NK-92 (cell line): ENCODE measurements around the gene NSDHL.
"Not testable (repeated sequence)": the region's sequence is repeated elsewhere in the genome, so short reads cannot be mapped to it uniquely, and the experiment has no call there.

ENCODE experiments used
- DNase-seq: peaks from one replicate; lab custom pipeline; 2025; ENCODE audit not compliant: unreplicated experiment; lab: John Stamatoyannopoulos, UW

Gene NSDHL

DNA sequence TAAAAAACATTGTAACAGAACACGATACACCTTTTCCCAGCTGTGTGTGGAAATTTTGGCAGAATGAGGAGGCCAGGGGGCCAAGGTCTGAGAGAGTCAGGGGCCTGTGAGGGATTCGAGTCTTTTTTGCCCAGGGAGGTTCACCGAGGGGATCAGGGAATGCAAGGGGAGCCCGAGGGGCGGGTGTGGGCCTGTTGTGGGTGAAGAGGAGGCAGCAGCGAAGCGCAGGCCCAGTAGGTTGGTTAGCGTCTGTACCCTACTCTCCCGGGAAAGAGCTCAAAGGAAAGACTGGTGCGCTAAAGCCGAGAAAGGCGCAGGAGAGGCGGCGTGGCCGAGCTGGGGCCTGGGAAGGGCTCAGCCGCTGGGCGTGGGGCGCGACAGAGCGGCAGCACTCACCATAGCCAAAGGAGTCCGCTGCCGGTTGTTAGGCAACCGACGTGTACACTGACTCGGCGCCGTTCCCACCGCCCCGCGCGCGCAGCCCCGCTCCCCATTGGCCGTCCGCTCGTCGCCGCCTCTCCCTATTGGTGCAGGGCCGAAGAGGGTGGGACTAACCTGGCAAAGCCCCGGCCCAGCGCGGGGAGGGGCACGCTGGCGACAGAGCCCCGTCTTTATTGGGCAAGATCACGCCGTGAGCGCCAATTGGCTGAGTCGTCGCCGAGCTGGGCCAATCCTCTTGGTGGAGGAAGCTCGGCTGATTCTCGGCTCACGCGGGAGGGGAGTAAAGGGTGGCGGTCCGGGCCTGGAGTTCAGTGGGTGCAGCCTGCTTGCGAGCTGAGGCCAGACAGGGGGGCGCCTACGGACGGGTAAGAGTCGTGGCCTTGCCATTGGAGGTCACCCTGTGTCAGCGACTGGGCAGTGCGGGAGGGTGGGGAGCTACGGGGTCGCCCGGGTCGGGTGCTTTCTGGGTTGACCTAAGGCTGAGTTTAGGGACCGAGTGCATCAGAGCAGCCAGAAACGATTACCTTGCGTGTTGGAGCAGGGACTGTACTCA, at the start of gene NSDHL, which contains the start of gene CETN2:
Gene NSDHL, plus strand, starts transcription at position 752 of the 994 bp plus-strand sequence. CDS start 15,262 bp downstream, outside the sequence.
Gene CETN2, minus strand, starts transcription at position 446 of the 994 bp plus-strand sequence. Its CDS starts 47 bp downstream, at position 399.
- DNase-seq = peak; percentile 76

DNA sequence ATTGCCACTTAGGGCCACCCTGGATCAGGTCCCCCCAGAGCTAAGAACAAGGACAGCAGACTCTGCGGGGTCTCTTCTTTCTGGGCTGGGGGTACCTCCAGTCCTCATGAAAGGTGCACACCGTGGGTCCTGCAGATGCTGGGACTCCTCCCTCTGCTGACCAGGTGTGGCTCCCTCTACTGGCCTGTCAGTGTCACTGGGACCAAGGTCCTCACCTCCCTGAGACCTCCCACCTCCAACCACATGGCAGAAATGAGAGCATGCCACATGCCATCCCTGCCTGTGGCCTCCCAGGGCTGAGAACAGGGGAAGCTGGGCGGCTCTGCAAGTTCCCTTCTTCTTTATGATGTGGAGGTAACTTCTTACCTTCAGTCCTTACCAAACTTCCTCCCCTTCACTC, 43.8 kb upstream of the NSDHL start:
- DNase-seq = not testable (repeated sequence)

DNA sequence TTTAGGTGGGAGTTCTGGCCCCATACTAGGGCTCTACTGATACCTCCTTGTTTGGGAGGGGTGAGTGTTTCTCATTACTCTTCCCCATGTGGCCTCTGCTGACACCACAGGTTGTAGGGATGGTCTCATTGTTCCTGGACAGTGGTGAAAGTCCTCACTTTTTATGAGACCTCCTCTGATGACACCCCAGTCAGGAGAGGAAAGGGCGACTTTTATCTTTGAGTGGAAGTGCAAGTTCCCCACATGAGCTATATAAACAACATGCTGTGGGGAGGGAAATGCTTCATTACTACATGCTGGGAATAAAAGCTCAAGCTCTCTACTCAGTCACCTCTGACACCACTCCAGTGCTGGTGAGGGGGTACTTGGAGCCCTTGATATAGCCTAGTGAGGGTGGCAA, 31.9 kb upstream of the NSDHL start:
- DNase-seq = no peak

DNA sequence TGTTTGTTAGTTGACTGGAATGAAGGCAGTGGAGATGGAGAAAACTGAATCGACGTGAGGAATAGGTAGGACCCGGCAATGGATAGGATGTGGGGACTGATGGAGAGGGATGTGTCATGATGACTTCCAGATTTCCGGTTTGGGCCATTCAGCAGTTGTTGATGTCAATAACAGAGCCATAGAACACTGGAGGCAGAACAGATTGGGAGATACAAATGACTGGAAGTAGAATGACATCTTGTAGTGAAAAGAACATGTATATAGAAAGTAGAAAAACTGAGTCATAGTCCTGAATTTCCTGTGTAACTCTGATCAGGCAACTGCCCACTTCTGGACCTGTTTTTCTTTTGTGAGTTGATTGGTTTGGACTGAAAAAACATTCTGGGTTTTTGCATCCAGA, 24.8 kb upstream of the NSDHL start:
- no peak for DNase-seq

DNA sequence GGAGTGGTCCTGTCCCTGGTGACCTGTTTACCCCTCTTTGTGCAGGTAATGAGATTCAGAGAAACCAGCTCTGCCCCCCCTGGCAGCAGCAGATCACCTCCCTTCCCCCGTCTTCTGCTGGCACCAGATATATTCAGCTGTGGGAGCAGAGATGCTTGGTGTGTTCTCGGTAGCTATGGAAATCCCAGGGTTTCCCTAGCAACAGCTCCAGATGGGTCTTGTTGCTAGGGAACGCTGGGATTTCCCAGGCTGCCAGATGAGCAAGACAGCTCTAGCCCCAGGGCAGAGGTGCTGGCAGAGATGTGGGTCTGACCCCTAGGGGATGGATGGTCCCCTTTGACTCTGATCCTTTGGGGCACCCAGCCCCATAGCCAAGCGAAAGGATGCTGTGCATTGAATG, 20.5 kb upstream of the NSDHL start:
- no peak for DNase-seq

DNA sequence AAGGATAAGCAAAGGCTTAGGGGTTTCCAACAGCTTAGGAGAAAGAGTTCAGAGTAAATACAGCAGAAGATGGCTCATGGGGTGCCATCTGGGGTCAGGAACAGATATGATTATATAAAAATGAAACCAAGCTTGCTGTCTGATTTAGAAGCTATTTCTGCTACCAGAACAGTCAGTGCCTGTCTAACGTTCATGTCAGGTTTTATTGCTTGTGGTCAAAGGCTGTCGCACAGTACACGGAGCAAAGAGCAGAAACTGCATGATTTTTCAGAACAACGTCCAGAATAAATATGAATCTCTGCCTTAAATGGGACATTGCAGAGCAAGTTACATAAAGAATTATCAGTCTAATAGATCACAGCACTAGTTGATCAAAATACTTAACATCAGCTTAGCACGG, 17.7 kb upstream of the NSDHL start:
- no peak for DNase-seq

DNA sequence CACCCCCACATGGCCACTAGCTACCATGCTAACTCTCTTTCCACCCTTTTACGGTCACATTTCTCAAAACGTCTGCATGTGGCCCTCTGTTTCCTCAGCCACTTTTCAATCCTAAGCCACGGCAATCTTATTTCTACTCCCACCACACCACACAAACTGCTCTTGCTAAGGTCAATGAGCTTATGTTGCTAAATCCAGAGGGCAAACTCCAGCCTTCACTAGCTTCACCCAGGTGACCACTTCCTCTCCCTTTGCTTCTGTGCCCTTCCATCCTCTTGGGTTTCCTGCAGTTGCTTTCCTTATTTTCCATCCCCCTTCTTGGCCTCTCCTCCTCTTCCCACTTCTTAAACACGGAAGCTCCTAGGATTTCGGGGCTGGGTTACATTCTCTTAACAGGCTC, 16.8 kb upstream of the NSDHL start:
- DNase-seq = no peak

DNA sequence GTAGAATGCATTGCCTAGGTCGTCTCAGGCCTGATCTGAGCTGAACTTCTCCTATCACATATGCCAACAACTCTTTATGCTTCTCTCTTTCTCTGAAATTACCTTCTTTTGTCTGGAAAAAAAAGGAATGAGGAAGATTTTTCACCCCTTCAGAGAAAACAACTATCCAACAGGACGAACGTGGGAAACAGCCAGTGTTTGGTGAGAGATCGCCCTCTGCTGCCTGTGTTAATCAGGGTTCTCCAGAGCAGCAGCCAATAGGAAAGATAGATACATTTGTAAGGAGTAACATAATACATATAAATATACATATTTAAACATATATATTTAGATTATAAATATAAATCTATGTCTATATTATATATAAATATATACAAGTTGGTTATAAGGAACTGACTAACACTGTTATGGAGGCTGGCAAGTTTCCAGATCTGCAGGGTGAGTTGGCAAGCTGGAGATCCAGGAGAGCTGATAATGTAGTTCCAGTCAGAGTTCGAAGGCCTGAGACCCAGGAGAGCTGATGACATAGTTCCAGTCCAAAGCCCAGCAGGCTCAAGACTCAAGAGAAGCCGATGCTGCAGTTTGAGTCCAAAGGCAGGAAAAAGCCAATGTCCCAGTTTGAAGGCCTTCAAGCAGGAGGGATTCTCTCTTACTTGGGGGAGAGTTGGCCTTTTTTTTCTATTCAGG, 13.6 kb upstream of the NSDHL start:
- DNase-seq = no peak

DNA sequence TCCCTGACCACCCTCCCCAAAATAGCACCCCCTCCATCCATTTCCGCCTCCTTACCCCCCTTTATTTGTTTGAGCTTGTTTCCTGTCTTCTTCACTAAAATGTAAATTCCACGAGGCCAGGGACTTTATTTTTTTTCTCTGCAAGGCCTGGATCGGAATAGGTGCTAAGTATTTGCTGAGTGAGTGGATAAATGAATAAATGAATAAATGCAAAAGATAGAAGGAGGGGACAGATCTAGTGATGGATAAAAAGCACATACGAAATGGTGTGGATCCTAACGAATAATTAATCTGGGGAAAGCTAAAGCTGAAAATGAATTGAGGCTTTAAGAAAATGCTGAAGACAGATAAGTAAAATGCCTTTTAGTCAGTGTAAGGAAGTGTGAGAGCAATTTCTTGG, 12.5 kb upstream of the NSDHL start:
- no peak for DNase-seq

DNA sequence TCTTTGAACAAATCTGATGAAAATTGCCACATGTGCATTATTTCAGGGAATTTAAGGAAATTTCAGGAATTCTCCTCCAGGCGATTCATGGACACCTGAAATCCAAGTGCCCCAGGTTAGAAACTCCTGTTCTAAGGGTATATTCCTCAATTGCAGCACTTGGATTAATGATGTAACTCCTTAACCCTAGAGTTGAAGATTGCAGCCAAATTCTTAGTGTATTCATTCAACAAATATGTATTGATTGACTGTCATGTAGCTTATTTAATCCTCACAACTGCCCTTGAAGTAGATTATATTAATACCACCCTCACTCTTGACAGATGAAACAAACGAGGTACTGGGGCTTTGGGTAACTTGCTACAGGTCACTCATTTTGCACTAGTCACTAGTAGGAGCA, 11.6 kb upstream of the NSDHL start:
- no peak for DNase-seq

DNA sequence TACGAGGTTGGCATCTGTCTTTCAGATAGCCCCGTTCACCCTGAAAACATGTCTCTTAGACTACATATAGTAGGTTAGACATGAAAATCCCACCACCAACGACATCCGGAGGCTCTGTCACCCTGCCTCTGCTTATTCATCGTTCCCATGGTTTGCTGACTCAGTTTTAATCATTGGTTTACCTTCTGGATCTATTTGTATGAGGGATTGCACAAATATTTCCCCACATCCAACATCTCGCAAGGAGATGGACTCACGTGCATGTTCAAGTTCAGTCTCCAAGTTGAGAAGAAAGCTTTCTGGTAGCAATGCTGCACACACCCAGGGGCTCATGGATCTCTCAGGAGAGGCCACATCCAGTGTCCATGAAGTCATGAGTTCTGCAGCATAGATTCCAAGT, 11.1 kb upstream of the NSDHL start:
- DNase-seq = no peak

DNA sequence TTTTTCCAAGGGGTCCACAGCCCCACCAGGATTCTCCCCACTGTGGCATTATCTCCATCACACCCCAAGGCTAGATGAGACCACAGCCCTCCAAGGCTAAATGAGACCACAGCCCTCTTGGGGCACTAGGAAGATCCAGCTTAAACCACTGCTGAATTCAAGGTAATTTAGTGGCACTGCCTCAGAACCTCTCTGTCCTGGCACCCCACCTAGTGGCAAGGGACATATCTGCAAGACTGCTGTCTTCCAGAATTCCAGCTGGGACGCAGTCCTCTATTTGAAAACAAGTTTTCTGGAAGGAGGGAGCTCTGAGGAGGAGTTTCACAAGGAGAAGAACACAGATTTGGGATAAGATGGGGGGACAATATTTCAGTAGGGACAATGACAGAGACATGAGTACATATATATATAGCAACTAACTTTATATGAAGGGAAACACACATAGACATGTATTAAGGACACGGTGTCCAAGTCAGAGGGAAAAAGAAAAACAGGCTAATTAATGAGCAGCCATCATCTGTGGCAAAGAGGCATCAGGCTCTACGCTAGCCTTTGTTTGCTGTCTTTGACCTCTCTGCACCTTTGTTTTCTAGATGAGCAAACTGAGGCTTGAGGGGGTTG, 9.6 kb upstream of the NSDHL start:
- DNase-seq = no peak

DNA sequence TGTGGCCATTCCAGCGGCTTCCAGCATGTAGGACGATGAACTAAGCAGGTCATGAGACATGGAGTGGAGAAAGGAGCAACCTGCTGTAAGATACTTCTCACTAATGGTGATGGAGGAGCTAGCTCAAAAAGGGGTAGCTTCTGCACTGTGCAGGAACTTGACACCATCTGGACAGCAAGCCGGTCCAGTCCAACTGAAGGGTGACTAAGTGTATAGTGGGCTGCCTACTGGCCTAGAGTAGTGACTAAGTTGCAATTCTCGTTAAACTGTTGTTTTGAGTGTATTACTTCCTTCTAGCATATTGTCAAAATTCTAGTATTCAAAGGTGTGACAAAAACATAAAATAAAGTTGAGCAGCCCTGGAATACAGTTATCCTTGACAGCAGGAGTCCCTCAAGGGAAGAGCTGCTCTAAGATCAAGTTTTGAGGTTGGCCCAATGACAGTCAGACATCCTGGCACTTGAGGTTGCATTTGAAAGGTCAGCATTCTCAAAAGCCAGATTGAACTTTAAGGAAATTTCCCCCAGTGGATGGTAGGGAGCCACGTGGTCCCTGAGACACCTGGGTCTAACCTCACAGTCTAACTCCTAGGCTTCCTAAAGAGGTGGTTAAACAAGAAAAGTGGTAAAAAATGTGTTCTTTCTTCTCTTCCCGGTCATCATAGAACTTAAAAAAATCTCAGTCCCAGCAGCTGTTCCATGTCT, 8.3 kb upstream of the NSDHL start:
- DNase-seq = no peak

DNA sequence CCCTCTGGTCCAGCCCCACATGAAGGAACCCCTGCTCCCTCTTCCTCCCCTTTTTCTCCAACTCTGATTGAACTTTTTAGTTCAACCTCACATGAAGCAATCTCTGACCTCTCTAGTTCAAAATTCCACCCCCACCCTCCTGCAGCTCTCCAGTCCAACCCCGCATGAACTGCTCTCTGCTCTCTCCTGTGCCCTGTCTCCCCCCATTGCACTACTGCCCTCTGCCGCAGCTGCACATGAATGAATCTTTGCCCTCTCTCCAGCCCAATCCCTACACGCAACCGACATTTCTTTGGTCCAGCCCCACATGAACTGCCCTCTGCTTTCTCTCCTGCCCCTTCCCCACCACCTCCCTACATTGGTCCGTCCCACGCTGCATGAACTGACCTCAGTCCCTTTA, 7.2 kb upstream of the NSDHL start:
- DNase-seq = no peak

DNA sequence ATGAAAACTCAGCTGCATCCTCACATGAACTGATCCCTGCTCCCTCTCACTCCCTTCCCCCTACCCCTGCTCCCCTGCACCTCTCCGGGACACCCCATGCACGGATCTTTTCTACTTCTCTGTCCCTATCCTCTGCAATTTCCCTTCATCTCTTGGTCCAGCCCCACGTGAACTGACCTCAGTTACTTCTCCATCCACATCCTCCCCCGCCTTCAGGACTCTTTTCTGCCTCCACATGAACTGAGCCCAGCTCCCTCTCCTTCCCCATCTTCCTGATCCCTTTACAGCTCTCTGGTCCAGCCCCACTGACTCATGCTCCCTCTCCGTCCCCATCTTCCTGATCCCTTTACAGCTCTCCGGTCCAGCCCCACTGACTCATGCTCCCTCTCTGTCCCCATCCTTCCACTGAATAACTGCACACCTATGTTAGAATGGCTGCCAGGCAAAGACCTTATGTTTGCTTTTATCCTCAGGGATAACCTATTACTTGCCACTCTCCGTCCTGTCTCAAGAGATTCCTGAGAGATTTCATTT, 6.0 kb upstream of the NSDHL start:
- DNase-seq = no peak

DNA sequence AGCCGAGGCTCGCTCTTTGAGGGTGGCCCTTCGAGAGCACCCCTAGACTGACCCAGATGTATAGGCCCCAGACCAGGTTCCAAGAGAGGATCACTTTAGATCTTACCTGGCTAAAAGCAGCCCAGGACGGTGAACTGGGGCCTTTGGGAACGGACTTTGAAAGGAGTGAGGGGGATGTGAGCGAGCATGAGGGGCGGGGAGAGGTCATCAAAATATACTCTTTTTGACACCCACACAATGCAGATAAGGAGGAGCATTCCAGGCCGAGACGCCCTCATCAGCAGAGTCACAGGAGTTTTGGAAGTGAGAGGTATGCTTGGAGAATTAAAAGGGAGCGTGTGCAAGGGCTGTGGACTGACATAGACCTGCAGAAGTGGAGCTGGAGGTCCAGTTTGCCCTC, 528 bp downstream of the NSDHL start:
- no peak for DNase-seq

DNA sequence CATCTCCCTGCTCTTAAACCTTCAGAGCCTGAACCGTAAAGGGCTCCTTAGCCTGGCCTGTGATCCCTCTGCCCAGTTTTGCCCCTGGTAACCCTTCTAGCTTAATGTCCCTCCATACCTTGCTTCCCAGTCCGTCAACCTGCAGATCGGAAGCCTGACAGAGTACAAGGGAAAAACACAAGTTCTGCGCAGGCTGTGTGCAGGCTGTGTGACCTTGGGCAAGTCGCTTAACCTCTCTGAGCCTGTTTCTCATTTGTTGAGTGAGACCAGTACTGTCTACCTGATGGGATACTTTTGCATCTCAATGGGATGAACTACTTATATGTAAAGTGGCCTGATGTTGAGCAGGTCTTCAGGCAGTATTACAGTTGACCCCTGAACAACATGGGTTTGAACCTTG, 1.7 kb downstream of the NSDHL start:
- no peak for DNase-seq

DNA sequence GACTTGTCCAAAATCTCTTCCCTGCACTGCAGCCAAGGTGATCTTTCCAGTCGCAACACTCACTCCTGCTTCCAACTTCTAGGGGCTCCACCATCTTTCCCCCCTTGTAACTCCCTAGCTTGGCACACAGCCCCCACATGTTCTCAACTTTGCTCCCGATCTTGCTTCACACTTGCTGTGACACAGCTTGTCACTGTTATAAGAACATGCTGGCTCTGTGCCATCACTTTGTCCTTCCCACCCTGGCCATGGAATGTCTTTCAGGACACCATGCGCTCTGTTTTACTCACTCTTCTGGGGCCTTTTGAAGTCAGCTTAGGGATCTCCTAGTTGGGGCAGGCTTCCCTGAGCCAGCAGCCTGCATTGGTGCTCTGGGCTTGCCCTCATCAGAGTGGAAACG, 2.5 kb downstream of the NSDHL start:
- DNase-seq = no peak

DNA sequence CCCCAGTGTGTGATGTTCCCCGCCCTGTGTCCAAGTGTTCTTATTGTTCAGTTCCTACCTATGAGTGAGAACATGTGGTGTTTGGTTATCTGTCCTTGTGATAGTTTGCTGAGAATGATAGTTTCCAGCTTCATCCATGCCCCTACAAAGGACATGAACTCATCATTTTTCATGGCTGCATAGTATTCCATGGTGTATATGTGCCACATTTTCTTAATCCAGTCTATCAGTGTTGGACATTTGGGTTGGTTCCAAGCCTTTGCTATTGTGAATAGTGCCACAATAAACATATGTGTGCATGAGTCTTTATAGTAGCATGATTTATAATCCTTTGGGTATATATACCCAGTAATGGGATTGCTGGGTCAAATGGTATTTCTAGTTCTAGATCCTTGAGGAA, 4.6 kb downstream of the NSDHL start:
- DNase-seq = not testable (repeated sequence)

DNA sequence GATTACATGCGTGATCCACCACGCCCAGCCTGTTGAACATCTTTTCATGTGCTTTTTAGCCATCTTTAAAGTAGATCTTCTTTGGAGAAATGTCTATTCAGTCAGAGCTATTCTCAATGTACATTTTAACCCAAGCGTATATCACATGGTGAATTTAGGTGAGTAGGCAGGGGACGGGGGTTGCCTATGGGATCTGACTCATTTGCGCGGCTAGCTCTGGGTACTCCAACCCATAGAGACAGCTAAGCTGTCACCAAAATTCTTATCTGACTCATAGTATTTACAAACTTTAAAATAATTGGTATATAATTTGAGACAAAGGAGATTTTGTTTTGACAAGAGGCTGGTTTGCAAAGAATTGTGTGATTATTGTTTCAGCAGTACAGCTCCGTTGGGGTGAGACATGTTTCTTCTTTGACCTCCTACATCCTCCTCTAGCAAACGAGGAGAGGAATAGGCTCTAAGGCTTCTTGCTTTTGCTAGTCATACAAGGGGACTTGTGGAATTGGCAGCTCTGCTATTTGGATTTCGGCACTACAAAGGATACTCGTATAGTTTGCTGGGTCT, 12.0 kb downstream of the NSDHL start:
- no peak for DNase-seq
